Stimulated activated CD8-positive, alpha-beta memory T cell treated with anti-CD3 and anti-CD28 coated beads, Interleukin-12 subunit alpha, Interleukin-12 subunit beta, amount 100 ng/mL, for 4 hours (primary cell): Measurements from ENCODE around the gene ENTHD1.
A peak's percentile ranks its signal among the peaks of the same experiment; 100 is the strongest.
"Not testable (repeated sequence)": the region's sequence is repeated elsewhere in the genome, so short reads cannot be mapped to it uniquely, and the experiment has no call there.

ENCODE experiments used
- DNase-seq: peaks from one replicate; pipeline ENCODE4 v3.0.0-alpha.2; 2020; ENCODE audit warnings: low read depth

ENTHD1 gene

GRCh38 chr22:39900306-39901227 is 7.0 kb upstream of the ENTHD1 start, which contains the start of gene GRAP2:
Gene GRAP2 (plus strand): TSS chr22:39901084. CDS start chr22:39947107, 46,023 bp downstream.
- DNase-seq, result peak; percentile 44

- no peak for DNase-seq
Observed at GRCh38 chr22:39898997-39899396, 5.4 kb upstream of the ENTHD1 start.

DNA sequence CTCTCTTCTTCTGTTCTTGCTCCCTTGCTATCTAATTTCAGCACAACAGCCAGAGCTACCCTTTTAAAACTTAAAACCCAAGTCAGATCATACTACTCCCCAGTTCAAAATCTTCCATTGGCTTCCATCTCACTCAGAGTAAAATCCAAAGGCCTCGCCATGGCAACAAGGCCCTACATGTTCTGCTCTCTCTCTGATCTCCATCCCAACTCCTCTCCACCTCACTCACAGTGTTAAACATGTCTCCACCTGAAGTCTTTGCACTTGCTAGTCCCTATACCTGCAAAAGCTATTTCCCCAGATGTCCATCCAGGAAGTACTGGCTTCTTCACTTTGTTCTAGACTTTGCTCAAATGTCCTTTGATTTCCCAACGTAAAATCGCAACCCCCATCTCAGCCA is 4.3 kb upstream of the ENTHD1 start:
- DNase-seq, result no peak

DNA sequence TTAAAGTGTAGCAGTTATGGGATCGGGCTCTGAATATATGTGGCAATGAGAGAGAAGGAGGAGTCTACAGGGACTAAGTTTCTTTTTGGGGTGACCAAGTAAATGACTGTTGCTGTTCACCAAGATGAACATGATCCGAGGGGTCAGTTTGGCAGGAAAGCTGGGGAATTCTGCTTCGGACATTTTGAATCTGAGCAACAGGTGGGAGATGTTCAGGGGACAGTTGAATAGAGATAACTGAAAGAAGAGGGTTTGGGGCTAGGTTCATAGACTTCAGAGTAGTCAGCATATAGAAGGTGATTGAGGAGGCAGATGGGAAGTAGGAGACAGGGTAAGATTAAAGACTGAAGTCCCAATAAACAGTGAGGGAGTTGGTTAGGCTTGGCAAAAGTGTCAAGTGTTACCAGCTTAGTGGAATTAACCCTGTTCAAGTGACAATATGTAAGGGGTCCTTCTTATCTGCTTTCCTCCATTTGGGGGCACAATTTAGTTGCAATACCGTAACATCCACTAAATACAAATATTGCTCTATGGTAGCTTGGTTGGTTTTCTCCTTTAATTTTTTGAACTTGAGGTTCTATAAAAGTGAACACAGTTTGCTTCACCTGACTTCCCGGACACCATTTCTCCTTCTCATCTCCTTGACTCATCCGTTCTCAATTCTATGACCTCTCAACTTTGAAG is 2.9 kb upstream of the ENTHD1 start:
- no peak for DNase-seq

DNA sequence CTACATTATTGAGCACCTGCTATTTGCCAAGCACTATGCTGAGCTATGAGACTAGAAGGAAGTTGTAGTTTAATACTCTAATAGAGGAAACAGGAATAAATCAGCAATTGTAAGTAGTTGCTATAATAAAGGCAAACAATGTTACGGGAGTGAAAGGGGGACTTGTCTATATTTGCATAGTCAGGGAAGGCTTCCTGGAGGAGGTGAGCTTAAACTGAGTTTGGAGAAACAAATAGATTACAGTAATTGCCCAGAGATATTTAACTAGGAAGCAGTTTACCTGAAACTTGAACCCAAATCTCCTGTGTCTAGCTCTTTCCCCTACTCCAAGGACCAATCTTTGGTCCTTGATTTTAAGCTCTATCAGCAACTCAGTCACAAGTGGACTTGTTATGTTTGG is 2.1 kb upstream of the ENTHD1 start:
- no peak for DNase-seq

DNA sequence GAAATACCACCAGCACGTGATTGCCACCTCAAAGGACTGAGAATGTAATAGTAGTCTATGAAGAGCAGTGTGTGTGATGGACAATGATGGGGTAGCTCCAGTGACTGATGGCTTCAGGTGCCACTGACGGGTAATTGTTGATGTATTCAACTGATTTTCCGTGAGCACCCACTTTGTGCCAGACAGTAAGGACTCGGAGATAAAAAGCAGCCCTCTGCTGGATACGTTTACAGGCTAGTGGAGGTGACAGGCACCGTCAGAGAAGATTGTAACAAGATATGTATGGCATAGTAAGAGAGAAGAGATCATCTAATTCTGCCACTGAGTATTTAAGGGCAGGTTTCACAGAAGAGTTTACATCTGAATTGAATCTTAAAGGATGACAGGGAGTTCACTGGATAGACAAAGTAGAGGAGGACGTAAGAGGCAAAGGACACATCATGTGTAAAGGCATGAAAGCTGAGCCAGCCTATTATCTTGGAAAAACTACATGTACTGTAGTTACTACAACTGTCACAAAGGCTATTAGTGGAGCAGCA is 1.1 kb upstream of the ENTHD1 start:
- no peak for DNase-seq

DNA sequence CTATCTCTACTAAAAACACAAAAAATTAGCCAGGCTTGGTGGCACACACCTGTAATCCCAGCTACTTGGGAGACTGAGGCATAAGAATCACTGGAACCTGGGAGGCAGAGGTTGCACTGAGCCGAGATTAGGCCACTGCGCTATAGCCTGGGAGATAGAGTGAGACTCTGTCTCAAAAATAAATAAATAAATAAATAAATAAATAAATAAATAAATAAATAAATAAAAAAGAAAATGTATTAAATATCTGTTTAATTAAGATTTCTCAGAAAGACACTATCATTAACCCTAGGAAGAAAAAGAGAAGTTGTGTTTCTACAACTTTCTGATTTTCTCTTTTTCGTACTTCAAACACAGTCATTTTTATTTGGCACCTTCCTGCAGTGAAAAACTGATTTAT is 3.6 kb downstream of the ENTHD1 start:
- not testable (repeated sequence) for DNase-seq

GRCh38 chr22:39883057-39883456 is 10.5 kb downstream of the ENTHD1 start:
- DNase-seq, result no peak

- no peak for DNase-seq
Observed at GRCh38 chr22:39880722-39881121, 12.8 kb downstream of the ENTHD1 start.

DNA sequence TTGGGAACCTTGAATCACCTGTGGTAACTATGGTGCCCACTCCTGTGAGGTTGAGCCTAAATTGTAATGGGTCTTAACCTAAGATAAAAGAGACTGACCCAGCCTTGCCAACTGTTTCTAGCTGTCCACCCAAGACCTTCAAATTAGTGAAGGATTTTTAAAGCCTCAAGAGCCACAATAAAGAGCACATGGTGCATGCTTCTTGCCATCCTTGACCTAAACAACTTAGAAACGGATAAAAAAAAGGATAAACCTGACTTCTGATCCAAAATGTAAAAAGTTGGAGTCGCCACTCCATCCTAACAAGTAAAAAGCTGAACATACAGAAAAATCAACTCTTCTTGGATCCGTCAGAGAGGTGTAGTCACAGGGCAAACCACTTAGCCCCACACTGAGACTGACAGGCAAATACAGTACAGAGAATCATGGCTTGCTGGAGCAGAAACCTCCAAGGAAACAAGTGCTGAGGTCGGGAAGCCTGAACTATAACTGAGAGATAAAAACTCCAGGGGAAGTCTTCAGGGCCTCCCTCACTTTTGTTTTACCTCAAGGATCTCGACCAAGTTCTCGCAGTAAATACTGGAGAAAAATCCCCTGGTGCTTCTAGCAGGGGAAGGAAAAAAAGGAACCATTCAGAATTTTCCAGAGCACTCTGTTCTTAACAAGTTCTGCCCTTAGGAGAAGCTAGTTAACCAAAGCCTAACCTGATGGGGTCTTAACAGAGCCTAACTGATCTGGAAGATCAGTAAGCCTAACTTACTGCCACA is 16.3 kb downstream of the ENTHD1 start:
- DNase-seq, result no peak

- not testable (repeated sequence) for DNase-seq
Observed at GRCh38 chr22:39875176-39875885, 18.2 kb downstream of the ENTHD1 start.

GRCh38 chr22:39873965-39874364 is 19.6 kb downstream of the ENTHD1 start:
- DNase-seq, result no peak

DNA sequence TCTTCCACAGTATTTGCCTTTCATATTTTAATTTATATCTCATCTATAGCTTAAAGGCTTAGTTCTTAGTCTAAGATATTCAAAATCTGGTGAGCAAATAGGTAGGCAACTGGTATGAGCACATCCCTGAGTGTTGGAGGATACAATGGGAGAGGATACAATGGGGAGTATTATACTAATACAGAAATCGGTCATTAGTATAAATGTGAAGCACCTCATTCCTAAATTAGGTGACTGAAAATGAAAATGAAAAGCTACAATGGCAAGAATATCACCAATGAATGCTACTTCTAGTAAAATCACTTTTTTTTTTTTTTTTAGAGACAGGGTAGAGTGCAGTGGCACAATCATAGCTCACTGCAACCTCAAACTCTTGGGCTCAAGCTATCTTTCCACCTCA is 21.0 kb downstream of the ENTHD1 start:
- DNase-seq, result no peak

DNA sequence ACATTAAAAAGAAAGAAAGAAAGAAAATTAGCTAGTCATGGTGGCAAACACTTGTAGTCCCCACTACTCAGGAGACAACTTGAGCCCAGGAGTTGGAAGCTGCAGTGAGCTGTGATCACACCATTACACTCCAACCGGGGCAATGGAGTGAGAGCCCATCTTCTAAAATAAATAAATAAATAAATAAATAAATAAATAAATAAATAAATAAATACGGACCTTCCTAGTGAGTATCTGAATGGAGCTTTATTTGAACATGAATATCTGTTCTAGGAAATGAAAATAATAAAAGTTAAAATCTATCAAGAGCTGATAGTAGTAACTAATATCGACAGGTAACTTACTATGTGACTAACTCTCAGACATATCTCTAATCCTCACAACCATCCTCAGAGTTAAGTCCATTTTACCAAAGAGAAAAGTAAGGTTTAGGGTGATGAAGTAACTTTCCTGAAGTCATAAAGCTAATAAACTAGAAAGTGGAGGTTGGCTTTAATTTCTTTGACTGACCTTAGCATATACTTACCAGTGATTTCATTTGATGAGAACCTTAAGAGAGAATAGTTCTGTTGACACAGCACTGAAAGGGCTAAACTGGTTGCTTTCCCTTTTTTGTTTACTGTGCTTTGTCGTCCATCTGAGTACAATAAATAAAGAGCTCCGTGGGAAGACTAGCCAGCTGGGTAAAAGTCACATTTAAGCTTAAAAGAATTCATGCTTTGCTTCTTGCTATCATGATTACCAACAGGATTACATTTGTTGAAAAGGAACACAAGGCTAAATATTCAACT is 22.4 kb downstream of the ENTHD1 start:
- DNase-seq, result no peak

DNA sequence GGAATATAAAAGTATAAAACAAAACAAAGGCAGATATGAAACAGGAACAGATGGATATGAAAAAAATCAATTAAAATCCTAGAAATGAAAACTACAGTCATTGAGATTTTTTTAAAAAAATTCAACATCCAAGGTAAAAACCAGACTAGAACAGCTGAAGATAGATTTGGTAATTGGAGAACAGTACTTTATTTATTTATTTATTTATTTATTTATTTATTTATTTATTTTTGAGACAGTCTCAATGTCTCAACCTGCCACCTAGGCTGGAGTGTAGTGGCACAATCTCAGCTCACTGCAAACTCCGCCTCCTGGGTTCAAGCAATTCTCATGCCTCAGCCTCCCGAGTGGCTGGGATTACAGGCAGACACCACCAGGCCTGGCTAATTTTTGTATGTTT is 23.8 kb downstream of the ENTHD1 start:
- not testable (repeated sequence) for DNase-seq

DNA sequence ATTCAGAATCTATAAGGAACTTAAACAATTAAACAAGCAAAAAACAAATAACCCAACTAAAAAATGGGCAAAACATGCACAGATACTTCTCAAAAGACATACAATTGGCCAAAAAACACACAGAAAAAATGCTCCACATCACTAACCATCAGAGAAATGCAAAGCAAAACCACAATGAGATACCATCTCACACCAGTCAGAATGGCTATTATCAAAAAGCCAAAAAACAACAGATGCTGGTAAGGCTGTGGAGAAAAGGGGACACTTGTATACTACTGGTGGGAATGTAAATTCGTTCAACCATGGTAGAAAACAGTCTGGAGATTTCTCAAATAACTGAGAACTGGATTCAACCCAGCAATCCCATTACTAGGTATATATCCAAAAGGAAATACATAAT is 24.8 kb downstream of the ENTHD1 start:
- no peak for DNase-seq

DNA sequence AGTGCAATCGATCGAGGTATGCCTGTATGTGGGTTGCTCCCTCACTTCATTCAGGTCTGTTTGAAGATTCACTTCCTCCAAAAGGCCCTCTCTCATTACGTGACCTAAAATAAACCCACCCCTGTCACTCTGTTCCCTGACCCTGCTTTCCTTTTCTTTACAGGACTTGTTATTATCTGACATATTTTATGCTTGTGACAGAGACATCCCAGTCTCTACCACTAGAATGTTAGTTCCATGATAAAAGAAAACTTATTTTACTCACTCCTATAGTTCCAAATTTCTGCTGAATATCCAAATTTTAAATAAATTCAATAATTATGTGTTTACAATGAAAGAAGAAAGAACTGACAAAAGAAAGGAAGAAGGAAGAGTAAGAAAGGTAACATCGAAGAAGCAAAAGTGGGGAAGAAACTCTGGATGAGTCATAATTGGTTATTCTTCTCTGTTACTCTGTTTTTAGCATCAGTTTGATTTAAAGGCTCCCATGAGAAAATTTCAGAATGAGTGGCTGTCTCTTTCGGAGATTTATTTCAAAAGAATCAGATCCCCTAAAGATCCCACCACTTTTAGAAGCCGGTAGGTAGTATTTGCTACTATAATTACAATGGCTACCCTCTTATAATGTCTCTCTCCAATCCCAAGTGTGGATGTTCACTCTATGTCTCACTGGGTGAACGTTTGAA is 33.5 kb downstream of the ENTHD1 start:
- DNase-seq, result no peak

DNA sequence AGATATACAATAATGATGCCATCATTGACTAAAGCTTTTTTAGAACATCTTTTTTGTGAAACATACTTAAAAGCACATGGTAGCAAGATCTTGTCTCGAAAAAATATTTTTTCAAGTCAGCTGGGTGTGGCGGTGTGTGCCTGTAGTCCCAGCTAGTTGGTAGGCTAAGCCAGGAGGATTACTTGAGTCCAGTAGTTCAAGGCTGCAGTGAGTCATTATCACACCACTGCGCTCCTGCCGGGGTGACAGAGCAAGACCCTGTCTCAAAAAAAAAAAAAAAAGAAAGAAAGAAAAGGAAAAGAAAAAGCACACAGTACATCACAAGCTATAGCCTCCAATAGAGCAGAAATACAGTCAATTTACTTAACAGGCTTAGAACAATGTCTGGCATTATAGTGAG is 37.0 kb downstream of the ENTHD1 start:
- no peak for DNase-seq

GRCh38 chr22:39852799-39853198 is 40.8 kb downstream of the ENTHD1 start:
- no peak for DNase-seq
